HepG2 (cell line): Measurements from ENCODE around the gene CDC42BPG. TPM values are rescaled to one million over a fixed set of nuclear protein-coding genes. Genes with fewer than 3 reads are reported as not detected.
A peak's percentile ranks its signal among the peaks of the same experiment; 100 is the strongest.

Experiments used
- GZF1 ChIP-seq: sonication (generic); formaldehyde crosslinking; IDR thresholded peaks from 2 replicates; pipeline ENCODE4 v1.5.1; 2020; ENCODE audit warnings: mild to moderate bottlenecking, missing genetic modification reagents
- NFE2L2 ChIP-seq: fragments of 150-350 bp; IDR thresholded peaks from 2 replicates; pipeline ENCODE4 v1.6.1; 2014; ENCODE audit warnings: low read length
- NRL ChIP-seq: sonication (generic); formaldehyde crosslinking; IDR thresholded peaks from 2 replicates; pipeline ENCODE4 v1.5.0; 2020; ENCODE audit warnings: missing genetic modification reagents, mild to moderate bottlenecking, moderate library complexity, borderline replicate concordance
- PHF20 ChIP-seq: sonication (generic); formaldehyde crosslinking; IDR thresholded peaks from 2 replicates; pipeline ENCODE4 v1.5.0; 2020; ENCODE audit warnings: mild to moderate bottlenecking, missing genetic modification reagents
- POLR2AphosphoS2 ChIP-seq: IDR thresholded peaks from 2 replicates; pipeline ENCODE4 v1.6.1; 2011; ENCODE audit warnings: low read depth, low read length, improper control_type of control experiment
- PPARG ChIP-seq: conservative IDR thresholded peaks from 2 replicates; pipeline ENCODE4 v1.6.1; 2016; ENCODE audit warnings: missing biosample characterization, missing genetic modification reagents
- SMAD9 ChIP-seq: sonication (generic); formaldehyde crosslinking; IDR thresholded peaks from 2 replicates; pipeline ENCODE4 v1.5.1; 2020; ENCODE audit warnings: mild to moderate bottlenecking, missing genetic modification reagents
- SNAPC2 ChIP-seq: sonication (generic); formaldehyde crosslinking; IDR thresholded peaks from 2 replicates; pipeline ENCODE4 v1.8.1; 2022; ENCODE audit warnings: mild to moderate bottlenecking, missing genetic modification reagents
- SOX13 ChIP-seq, 3 experiments: fragments of 450-650 bp in 1 of 3; sonication (generic) in 1 of 3; formaldehyde crosslinking in 1 of 3; IDR thresholded peaks in 2 of 3; conservative IDR thresholded peaks in 1 of 3; 2 replicates each; pipeline versions ENCODE4 v1.5.0 to v1.6.1; 2016 to 2020; ENCODE audit warnings: antibody characterized with exemption in 1 of 3, mild to moderate bottlenecking in 1 of 3, missing compliant biosample characterization in 1 of 3, missing genetic modification reagents in 1 of 3, moderate library complexity in 1 of 3
- ZNF232 ChIP-seq: sonication (generic); formaldehyde crosslinking; IDR thresholded peaks from 2 replicates; pipeline ENCODE4 v1.4.0; 2020; ENCODE audit warnings: missing genetic modification reagents, borderline replicate concordance
- ZNF563 ChIP-seq: sonication (generic); formaldehyde crosslinking; IDR thresholded peaks from 2 replicates; pipeline ENCODE4 v1.8.0; 2022; ENCODE audit warnings: mild to moderate bottlenecking, moderate library complexity, missing genetic modification reagents
- ZNF574 ChIP-seq: sonication (generic); formaldehyde crosslinking; IDR thresholded peaks from 2 replicates; pipeline ENCODE4 v1.4.0; 2020; ENCODE audit warnings: missing genetic modification reagents
- ZNF639 ChIP-seq: conservative IDR thresholded peaks from 2 replicates; pipeline ENCODE4 v1.6.1; 2018; ENCODE audit warnings: missing genetic modification reagents
- ZNF644 ChIP-seq: IDR thresholded peaks from 2 replicates; pipeline ENCODE4 v1.6.1; 2016; ENCODE audit warnings: low read depth
- polyA plus RNA-seq, 8 experiments: library from polyadenylated mRNA; depleted of rRNA in 3 of 8; stranded (reverse) in 7 of 8; unstranded in 1 of 8; fragments of >200 nt; fragmentation: Illumina TruSeq in 4 of 8; extraction: Trizol in 4 of 8; gene quantifications; 2 replicates each; pipeline versions ENCODE4 v1.2.1 to v1.2.3, GENCODE V29; 2011 to 2016; ENCODE audit warnings: low read depth in 4 of 8, missing spikeins in 1 of 8, mixed read lengths in 1 of 8; ENCODE audit not compliant: insufficient read depth in 1 of 8
- total RNA-seq, 5 experiments: library from RNA; depleted of rRNA; stranded (reverse); fragments of >200 nt; fragmentation: Illumina TruSeq; extraction: Trizol; gene quantifications; 2 replicates each; pipeline ENCODE4 v1.2.3, GENCODE V29; 2016; ENCODE audit warnings: low read depth in 1 of 5
- TF ChIP-seq, protein P1 (sequence below): sonication (generic); formaldehyde crosslinking; conservative IDR thresholded peaks from 2 replicates; pipeline ENCODE4 v1.4.0; 2020; ENCODE audit warnings: missing genetic modification reagents
- TF ChIP-seq, protein P2 (sequence below): sonication (generic); formaldehyde crosslinking; IDR thresholded peaks from 2 replicates; pipeline ENCODE4 v1.4.0; 2020; ENCODE audit warnings: missing genetic modification reagents
- TF ChIP-seq, protein P3 (sequence below): sonication (generic); formaldehyde crosslinking; IDR thresholded peaks from 2 replicates; pipeline ENCODE4 v1.4.0; 2020; ENCODE audit warnings: missing genetic modification reagents, borderline replicate concordance

Gene CDC42BPG
- total and polyA plus RNA-seq, 2 of the 13 experiments (the other 11 are each of a cell fraction or from before 2014, with no cell fraction given): 0.55 to 1.4 TPM

DNA sequence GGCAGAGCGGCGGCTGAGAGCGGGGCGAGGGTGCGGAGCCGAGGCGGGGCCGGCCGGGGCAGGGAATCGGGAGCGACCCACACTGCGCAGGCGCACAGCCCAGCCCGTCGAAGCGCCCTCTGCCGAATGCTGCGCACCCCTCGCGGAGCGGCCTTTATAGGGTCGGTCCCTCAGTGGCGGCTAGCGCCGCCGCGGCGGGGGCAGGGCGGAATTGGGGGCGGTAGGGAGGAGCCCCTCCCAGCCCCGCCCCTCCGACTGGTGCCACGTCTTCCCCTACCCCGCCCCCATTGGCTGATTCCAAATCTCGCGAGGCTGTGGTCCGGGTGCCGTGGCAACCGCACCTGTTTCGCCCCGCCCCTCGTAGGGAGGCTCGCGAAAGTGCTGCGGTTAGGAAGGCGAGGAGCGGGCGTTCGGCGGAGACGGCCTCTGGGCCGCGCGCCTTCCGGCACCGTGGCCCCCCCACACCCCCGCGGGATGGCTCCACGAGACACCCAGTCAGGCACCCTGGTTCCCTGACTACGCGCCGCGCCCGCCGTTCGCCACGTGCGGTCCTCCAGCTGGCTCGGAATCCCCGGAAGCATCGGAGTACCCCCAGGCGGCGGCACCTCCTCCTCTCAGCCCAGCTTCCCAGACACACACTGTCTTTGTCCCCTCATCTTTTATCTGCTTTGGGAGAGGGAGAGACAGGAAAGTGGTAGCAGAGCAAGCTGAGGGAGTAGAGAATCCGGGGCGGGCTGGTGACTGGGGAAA is 34.2 kb upstream of the CDC42BPG start, which contains the start of gene EHD1 (continued):
- TF ChIP-seq SMAD9: peak; percentile 30; the same call in 1 of the 2 replicates
- TF ChIP-seq POLR2AphosphoS2: peak; percentile 66; the same call in 1 of the 2 replicates
- TF ChIP-seq ZNF644: no peak
- TF ChIP-seq, protein P1, sequence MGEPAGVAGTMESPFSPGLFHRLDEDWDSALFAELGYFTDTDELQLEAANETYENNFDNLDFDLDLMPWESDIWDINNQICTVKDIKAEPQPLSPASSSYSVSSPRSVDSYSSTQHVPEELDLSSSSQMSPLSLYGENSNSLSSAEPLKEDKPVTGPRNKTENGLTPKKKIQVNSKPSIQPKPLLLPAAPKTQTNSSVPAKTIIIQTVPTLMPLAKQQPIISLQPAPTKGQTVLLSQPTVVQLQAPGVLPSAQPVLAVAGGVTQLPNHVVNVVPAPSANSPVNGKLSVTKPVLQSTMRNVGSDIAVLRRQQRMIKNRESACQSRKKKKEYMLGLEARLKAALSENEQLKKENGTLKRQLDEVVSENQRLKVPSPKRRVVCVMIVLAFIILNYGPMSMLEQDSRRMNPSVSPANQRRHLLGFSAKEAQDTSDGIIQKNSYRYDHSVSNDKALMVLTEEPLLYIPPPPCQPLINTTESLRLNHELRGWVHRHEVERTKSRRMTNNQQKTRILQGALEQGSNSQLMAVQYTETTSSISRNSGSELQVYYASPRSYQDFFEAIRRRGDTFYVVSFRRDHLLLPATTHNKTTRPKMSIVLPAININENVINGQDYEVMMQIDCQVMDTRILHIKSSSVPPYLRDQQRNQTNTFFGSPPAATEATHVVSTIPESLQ: no peak
- peak; percentile 37; the same call in 1 of the 2 replicates for TF ChIP-seq SNAPC2 (CRISPR knock-in tag)
- peak; percentile 91 for TF ChIP-seq ZNF563 (CRISPR knock-in tag)
- peak; percentile 66 for TF ChIP-seq ZNF574
- 0 out of 2 replicates have a peak, but pooled peaks have one; percentile 19 for TF ChIP-seq ZNF232 (CRISPR knock-in tag)
- TF ChIP-seq, protein P2, sequence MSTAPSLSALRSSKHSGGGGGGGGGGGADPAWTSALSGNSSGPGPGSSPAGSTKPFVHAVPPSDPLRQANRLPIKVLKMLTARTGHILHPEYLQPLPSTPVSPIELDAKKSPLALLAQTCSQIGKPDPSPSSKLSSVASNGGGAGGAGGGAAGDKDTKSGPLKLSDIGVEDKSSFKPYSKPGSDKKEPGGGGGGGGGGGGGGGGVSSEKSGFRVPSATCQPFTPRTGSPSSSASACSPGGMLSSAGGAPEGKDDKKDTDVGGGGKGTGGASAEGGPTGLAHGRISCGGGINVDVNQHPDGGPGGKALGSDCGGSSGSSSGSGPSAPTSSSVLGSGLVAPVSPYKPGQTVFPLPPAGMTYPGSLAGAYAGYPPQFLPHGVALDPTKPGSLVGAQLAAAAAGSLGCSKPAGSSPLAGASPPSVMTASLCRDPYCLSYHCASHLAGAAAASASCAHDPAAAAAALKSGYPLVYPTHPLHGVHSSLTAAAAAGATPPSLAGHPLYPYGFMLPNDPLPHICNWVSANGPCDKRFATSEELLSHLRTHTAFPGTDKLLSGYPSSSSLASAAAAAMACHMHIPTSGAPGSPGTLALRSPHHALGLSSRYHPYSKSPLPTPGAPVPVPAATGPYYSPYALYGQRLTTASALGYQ: no peak; the same call in 1 of the 2 replicates
- TF ChIP-seq NFE2L2: no peak
- no peak; the same call in none of the 2 replicates for TF ChIP-seq NRL (CRISPR knock-in tag)
- peak; percentile 46; the same call in 1 of the 2 replicates for TF ChIP-seq GZF1 (CRISPR knock-in tag)
- peak; percentile 45; the same call in 1 of the 2 replicates for TF ChIP-seq PHF20 (CRISPR knock-in tag)
- 0 out of 2 replicates have a peak, but pooled peaks have one; percentile 40 for TF ChIP-seq PPARG (CRISPR knock-in tag)
- TF ChIP-seq, protein P3, sequence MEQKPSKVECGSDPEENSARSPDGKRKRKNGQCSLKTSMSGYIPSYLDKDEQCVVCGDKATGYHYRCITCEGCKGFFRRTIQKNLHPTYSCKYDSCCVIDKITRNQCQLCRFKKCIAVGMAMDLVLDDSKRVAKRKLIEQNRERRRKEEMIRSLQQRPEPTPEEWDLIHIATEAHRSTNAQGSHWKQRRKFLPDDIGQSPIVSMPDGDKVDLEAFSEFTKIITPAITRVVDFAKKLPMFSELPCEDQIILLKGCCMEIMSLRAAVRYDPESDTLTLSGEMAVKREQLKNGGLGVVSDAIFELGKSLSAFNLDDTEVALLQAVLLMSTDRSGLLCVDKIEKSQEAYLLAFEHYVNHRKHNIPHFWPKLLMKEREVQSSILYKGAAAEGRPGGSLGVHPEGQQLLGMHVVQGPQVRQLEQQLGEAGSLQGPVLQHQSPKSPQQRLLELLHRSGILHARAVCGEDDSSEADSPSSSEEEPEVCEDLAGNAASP (CRISPR knock-in tag): no peak
- TF ChIP-seq SOX13 (IDR thresholded peaks at IDR 0.05): no peak
- peak in 1 of 2 experiments; percentile 3; a peak in 1 of 4 replicates for TF ChIP-seq SOX13 (CRISPR knock-in tag; conservative IDR thresholded peaks at IDR 0.05 in 1 of 2, IDR thresholded peaks at IDR 0.05 in 1 of 2)
- TF ChIP-seq ZNF639 (CRISPR knock-in tag): no peak; the same call in none of the 2 replicates
